ENCODE measurements around the gene P3H4.
"Not testable (repeated sequence)": the region's sequence is repeated elsewhere in the genome, so short reads cannot be mapped to it uniquely, and the experiment has no call there.

Gene P3H4

GRCh38 chr17:41835214-41835799 lies 23.6 kb upstream of the P3H4 start:
- Mint-ChIP-seq H3K4me3 (peak overlapping the region; percentile 78), H3K9me3 (no peaks in the 10 kb centered on the region), H3K4me1 (peaks cover 16% of the 10 kb centered on the region), H3K27ac (no peak overlapping the region), H3K27me3 (peaks cover 34% of the 10 kb centered on the region), H3K36me3 (peaks cover 7% of the 10 kb centered on the region)
- CTCF ChIA-PET: interaction anchor here (1.3 kb wide), 1 partner anchor 24 kb away, joined by 4 read pairs; the partner anchor contains the start of gene P3H4
- DNase-seq: no peak

DNA sequence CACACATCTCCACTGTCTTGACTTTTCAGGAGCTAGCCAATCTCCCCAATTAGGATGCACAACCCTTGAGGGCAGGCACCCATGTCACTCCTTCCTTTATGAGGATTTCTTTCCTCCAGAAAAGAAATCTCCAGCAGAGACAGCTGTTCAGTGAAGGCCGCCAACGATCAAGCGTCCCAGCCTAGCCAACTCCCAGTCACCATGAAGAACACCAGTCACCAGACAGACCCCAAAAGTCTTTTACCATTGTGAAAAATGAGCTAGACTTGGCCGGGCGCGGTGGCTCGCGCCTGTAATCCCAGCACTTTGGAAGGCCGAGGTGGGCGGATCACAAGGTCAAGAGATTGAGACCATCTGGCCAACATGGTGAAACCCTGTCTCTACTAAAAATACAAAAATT lies 18.2 kb upstream of the P3H4 start:
- not testable (repeated sequence) for H3K9me3 Mint-ChIP-seq, H3K27me3 Mint-ChIP-seq, H3K4me1 Mint-ChIP-seq, H3K4me3 Mint-ChIP-seq, H3K36me3 Mint-ChIP-seq, H3K27ac Mint-ChIP-seq, DNase-seq
- CTCF ChIA-PET: interaction anchor here (1.6 kb wide), 1 partner anchor 19 kb away, joined by 5 read pairs; the partner anchor contains the start of gene P3H4

GRCh38 chr17:41825175-41825845 lies 13.6 kb upstream of the P3H4 start:
- no peak overlapping the region for H3K4me3 Mint-ChIP-seq
- no peaks in the 10 kb centered on the region for H3K36me3 Mint-ChIP-seq
- no peaks in the 10 kb centered on the region for H3K27me3 Mint-ChIP-seq
- no peak for DNase-seq
- H3K4me1 Mint-ChIP-seq: no peaks in the 10 kb centered on the region
- H3K27ac Mint-ChIP-seq: no peak overlapping the region
- CTCF ChIA-PET: no interaction called here
- H3K9me3 Mint-ChIP-seq: no peaks in the 10 kb centered on the region

- H3K36me3 Mint-ChIP-seq: no peaks in the 10 kb centered on the region
- no peaks in the 10 kb centered on the region for H3K9me3 Mint-ChIP-seq
- CTCF ChIA-PET: interaction anchor here (1.3 kb wide), 1 partner anchor 12 kb away, joined by 4 read pairs; the partner anchor contains the start of gene P3H4
These were observed 12.3 kb upstream of the P3H4 start for GRCh38 chr17:41824086-41824485.

DNA sequence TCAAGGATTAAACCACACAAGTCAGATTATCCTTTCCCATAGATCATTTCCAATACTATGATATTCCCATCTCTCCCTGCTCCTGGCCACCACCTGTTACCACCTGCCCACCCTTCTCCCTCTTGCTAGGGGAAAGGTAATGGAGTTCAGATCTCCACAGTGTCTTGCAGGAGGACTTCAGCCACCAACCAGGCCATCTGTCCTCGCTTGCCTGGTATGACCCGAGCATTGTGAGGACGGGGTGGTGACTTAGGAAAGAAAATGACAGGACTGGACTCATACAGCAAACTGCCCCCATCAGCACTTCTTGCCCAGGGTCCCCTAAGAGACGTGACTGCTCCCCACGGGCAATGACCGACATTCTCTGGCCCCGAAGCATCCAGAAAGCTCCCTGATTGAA lies 11.8 kb upstream of the P3H4 start:
- no peaks in the 10 kb centered on the region for H3K27me3 Mint-ChIP-seq
- CTCF ChIA-PET: interaction anchor here (1.3 kb wide), 1 partner anchor 12 kb away, joined by 4 read pairs; the partner anchor contains the start of gene P3H4
- H3K4me3 Mint-ChIP-seq: no peak overlapping the region
- no peaks in the 10 kb centered on the region for H3K36me3 Mint-ChIP-seq
- DNase-seq: no peak
- H3K27ac Mint-ChIP-seq: no peak overlapping the region
- no peaks in the 10 kb centered on the region for H3K9me3 Mint-ChIP-seq
- H3K4me1 Mint-ChIP-seq: no peaks in the 10 kb centered on the region

More at GRCh38 chr17:41824086-41824485, 12.3 kb upstream of the P3H4 start:
- Mint-ChIP-seq H3K27me3 (no peaks in the 10 kb centered on the region), H3K4me1 (no peaks in the 10 kb centered on the region), H3K4me3 (no peak overlapping the region), H3K27ac (no peak overlapping the region)
- DNase-seq: no peak

GRCh38 chr17:41823141-41823524 lies 11.4 kb upstream of the P3H4 start:
- no peaks in the 10 kb centered on the region for H3K36me3 Mint-ChIP-seq
- CTCF ChIA-PET: interaction anchor here (1.3 kb wide), 1 partner anchor 11 kb away, joined by 4 read pairs; the partner anchor contains the start of gene P3H4
- no peaks in the 10 kb centered on the region for H3K4me1 Mint-ChIP-seq
- DNase-seq: no peak
- H3K4me3 Mint-ChIP-seq: no peak overlapping the region
- H3K27me3 Mint-ChIP-seq: no peaks in the 10 kb centered on the region
- H3K9me3 Mint-ChIP-seq: no peaks in the 10 kb centered on the region
- H3K27ac Mint-ChIP-seq: no peak overlapping the region

DNA sequence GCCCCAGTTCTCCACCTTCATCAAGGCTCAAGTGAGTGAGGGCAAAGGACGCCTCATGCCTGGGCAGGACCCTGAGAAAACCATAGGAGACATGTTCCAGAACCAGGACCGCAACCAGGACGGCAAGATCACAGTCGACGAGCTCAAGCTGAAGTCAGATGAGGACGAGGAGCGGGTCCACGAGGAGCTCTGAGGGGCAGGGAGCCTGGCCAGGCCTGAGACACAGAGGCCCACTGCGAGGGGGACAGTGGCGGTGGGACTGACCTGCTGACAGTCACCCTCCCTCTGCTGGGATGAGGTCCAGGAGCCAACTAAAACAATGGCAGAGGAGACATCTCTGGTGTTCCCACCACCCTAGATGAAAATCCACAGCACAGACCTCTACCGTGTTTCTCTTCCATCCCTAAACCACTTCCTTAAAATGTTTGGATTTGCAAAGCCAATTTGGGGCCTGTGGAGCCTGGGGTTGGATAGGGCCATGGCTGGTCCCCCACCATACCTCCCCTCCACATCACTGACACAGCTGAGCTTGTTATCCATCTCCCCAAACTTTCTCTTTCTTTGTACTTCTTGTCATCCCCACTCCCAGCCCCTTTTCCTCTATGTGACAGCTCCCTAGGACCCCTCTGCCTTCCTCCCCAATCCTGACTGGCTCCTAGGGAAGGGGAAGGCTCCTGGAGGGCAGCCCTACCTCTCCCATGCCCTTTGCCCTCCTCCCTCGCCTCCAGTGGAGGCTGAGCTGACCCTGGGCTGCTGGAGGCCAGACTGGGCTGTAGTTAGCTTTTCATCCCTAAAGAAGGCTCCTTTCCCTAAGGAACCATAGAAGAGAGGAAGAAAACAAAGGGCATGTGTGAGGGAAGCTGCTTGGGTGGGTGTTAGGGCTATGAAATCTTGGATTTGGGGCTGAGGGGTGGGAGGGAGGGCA lies 10.7 kb upstream of the P3H4 start:
- H3K4me3 Mint-ChIP-seq: no peak overlapping the region

GRCh38 chr17:41821776-41822175 lies 10.0 kb upstream of the P3H4 start:
- Mint-ChIP-seq H3K9me3 (no peaks in the 10 kb centered on the region), H3K4me3 (no peak overlapping the region), H3K27ac (no peak overlapping the region), H3K36me3 (no peaks in the 10 kb centered on the region), H3K4me1 (no peaks in the 10 kb centered on the region), H3K27me3 (no peaks in the 10 kb centered on the region)
- DNase-seq: no peak
- CTCF ChIA-PET: interaction anchor here (0.6 kb wide), 1 partner anchor 24 kb away, joined by 3 read pairs; no protein-coding TSS in a partner anchor

More for the DNA sequence above, 10.7 kb upstream of the P3H4 start:
- H3K27ac Mint-ChIP-seq: no peak overlapping the region
- no peaks in the 10 kb centered on the region for H3K36me3 Mint-ChIP-seq
- no peaks in the 10 kb centered on the region for H3K9me3 Mint-ChIP-seq
- DNase-seq: no peak
- no peaks in the 10 kb centered on the region for H3K27me3 Mint-ChIP-seq
- CTCF ChIA-PET: interaction anchor here (1.3 kb wide), 1 partner anchor 11 kb away, joined by 4 read pairs; the partner anchor contains the start of gene P3H4
- H3K4me1 Mint-ChIP-seq: no peaks in the 10 kb centered on the region

DNA sequence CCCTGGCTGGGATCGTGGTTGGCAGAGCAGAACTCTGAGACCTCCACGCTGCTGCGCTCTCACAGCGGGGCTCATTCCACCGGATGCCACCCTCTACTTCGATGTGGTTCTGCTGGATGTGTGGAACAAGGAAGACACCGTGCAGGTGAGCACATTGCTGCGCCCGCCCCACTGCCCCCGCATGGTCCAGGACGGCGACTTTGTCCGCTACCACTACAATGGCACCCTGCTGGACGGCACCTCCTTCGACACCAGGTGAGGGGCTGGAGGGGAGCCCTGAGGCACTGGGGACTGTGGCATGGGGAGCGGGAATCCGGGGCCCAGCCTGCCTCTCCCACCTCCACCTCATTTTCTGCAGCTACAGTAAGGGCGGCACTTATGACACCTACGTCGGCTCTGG lies 6.3 kb upstream of the P3H4 start:
- DNase-seq: no peak
- Mint-ChIP-seq H3K36me3 (no peaks in the 10 kb centered on the region), H3K9me3 (no peaks in the 10 kb centered on the region), H3K27ac (no peak overlapping the region), H3K27me3 (peaks cover 10% of the 10 kb centered on the region), H3K4me1 (peaks cover 3% of the 10 kb centered on the region), H3K4me3 (no peak overlapping the region)
- CTCF ChIA-PET: no interaction called here

DNA sequence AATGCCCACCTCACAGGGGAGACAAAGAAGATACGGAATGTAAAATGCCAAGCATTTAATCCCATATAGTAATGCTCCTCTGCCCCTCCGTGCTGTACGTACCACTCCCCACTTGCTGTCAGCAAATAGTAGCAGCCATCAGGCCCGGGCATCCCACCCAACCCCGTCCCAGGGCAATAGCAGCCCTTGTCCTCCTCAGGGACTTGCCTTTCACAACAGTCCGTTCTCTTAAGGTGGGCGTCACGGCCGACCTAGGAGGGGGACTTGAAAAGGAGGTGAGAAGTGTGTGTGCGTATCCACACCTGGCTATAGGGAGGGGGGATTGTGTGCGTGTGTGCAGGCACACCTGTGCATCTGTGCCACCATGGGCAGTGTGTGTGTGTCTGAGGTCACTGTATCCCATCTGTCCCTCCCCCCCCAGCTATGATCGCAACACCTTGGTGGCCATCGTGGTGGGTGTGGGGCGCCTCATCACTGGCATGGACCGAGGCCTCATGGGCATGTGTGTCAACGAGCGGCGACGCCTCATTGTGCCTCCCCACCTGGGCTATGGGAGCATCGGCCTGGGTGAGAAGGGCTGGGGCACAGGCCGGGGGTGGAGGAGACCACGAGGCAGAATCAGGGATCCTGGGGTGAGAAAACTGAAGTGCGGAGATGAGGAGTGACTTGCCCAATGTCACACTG lies 5.0 kb upstream of the P3H4 start:
- Mint-ChIP-seq H3K4me1 (peaks cover 10% of the 10 kb centered on the region), H3K4me3 (no peak overlapping the region), H3K9me3 (no peaks in the 10 kb centered on the region), H3K27ac (no peak overlapping the region), H3K36me3 (no peaks in the 10 kb centered on the region), H3K27me3 (peaks cover 22% of the 10 kb centered on the region)
- no peak for DNase-seq
- CTCF ChIA-PET: interaction anchor here (0.5 kb wide), 1 partner anchor 95 kb away, joined by 3 read pairs; no protein-coding TSS in a partner anchor

- Mint-ChIP-seq H3K27ac (no peak overlapping the region), H3K36me3 (no peaks in the 10 kb centered on the region), H3K27me3 (peaks cover 47% of the 10 kb centered on the region), H3K9me3 (no peaks in the 10 kb centered on the region), H3K4me3 (no peak overlapping the region), H3K4me1 (peaks cover 17% of the 10 kb centered on the region)
- CTCF ChIA-PET: no interaction called here
- DNase-seq: no peak
These were observed 2.4 kb upstream of the P3H4 start for GRCh38 chr17:41814195-41814594.

DNA sequence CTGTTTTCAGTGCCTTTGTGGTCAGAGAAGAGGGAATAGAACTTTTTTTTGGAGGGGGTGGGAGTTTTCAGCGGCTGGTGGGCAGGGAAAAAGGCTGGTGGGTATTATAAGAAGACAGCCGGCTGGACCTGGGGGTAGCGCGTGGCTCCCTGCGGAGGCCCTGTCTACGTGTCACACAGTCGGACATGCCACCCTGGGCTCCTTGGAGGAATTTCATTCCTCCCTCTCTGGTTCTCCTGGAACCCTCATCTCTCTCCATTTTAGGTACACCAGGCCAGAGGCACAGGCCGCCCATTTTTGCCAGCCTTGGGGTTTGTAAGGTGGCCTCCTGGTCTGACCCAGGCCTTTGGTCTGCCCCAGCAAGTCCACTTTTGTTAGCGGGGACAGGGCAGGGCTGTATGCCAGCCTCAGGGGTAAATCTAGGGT lies 2.0 kb upstream of the P3H4 start:
- CTCF ChIA-PET: no interaction called here
- no peaks in the 10 kb centered on the region for H3K9me3 Mint-ChIP-seq
- H3K27me3 Mint-ChIP-seq: peaks cover 49% of the 10 kb centered on the region
- H3K4me1 Mint-ChIP-seq: peaks cover 17% of the 10 kb centered on the region
- no peak for DNase-seq
- no peaks in the 10 kb centered on the region for H3K36me3 Mint-ChIP-seq
- no peak overlapping the region for H3K27ac Mint-ChIP-seq
- peak overlapping the region; percentile 43 for H3K4me3 Mint-ChIP-seq

DNA sequence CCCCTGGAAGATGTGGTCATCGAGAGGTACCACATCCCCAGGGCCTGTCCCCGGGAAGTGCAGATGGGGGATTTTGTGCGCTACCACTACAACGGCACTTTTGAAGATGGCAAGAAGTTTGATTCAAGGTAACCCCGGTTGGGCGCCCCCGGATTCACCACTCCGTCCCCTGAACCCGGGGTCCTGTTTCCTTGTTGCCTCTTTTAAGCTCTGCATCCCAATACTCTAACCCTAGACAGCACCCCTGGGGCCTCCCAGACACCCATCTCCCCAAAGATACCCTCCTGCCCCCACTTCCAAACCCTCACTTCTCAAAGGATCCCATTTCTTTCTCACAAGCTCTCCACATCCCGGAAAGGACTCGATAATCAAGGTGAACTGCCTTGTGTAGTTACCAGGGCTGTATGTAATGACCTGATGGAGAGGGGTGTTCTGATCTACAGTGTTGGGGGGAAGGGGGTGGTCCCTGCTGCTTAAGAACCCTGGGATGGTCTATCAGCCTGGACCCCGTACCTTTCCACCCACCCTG lies 1.5 kb upstream of the P3H4 start:
- H3K9me3 Mint-ChIP-seq: no peaks in the 10 kb centered on the region

More for the DNA sequence above, 1.5 kb upstream of the P3H4 start:
- Mint-ChIP-seq H3K27me3 (peaks cover 50% of the 10 kb centered on the region), H3K4me3 (peak overlapping the region; percentile 46), H3K36me3 (no peaks in the 10 kb centered on the region), H3K27ac (no peak overlapping the region), H3K4me1 (peaks cover 17% of the 10 kb centered on the region)
- DNase-seq: no peak
- CTCF ChIA-PET: no interaction called here

Measured in activated naive CD4-positive, alpha-beta T cell treated with anti-CD3 and anti-CD28 coated beads, Interleukin-2, amount 10 ng/mL, durations not matched to agents 7 days and 5 days (primary cell).